Neural crest cell (in vitro differentiated cells): ENCODE results near the gene ERCC6L2. TPM values are rescaled to one million over a fixed set of nuclear protein-coding genes. Genes with fewer than 3 reads are reported as not detected.

ENCODE experiments used
- DNase-seq: peaks from one replicate; pipeline ENCODE4 v3.0.0; 2021; ENCODE audit warnings: low read depth, mixed read lengths, low spot score
- H3K27ac Mint-ChIP-seq: one replicate; pipeline ENCODE4 v1.8.0; 2021; ENCODE audit warnings: mild to moderate bottlenecking, mixed read lengths; ENCODE audit not compliant: unreplicated experiment
- H3K27me3 Mint-ChIP-seq: 2 replicates; pipeline ENCODE4 v1.8.0; 2021; ENCODE audit warnings: low read depth, mild to moderate bottlenecking, mixed read lengths
- H3K36me3 Mint-ChIP-seq: 2 replicates; pipeline ENCODE4 v1.8.0; 2021; ENCODE audit warnings: low read depth, mild to moderate bottlenecking, mixed read lengths
- H3K4me1 Mint-ChIP-seq: 2 replicates; pipeline ENCODE4 v1.8.0; 2021; ENCODE audit warnings: mixed read lengths
- H3K4me3 Mint-ChIP-seq: one replicate; pipeline ENCODE4 v1.8.0; 2021; ENCODE audit warnings: mild to moderate bottlenecking, mixed read lengths
- H3K9me3 Mint-ChIP-seq: 2 replicates; pipeline ENCODE4 v1.8.0; 2021; ENCODE audit warnings: mixed read lengths
- total RNA-seq: library from RNA; stranded (reverse); gene quantifications from 2 replicates; pipeline ENCODE4 v1.2.1, GENCODE V29; 2021
- TF ChIP-seq, protein P1 (sequence below): fragments of 200-600 bp; sonication (generic); conservative IDR thresholded peaks from 2 replicates; pipeline ENCODE4 v1.5.0; 2021; ENCODE audit warnings: antibody characterized with exemption, mild to moderate bottlenecking

The ERCC6L2 gene
- total RNA-seq, 1 donor from 2014 or later, result 58.1 TPM

DNA sequence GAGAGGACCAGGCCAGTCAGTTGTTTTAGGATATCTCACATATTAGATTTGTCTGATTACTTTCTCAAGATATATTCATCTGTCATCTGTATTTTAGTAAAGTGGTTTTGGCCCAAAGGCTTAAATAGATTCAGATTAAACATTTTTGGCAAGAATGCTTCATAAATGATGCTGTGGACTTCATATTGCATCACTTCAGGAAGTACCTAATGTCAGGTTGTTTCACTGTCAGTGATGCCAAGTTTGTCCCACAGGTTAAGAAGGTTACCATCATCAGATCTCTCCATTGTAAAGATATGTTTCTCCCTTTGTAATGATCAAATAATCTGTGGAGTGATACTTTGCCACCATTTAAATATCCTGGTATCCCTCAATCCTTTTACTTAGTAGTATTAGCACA, 37.3 kb downstream of the ERCC6L2 start:
- H3K36me3 Mint-ChIP-seq, result peaks cover 9% of the 10 kb centered on the region
- H3K27ac Mint-ChIP-seq, result no peak overlapping the region
- no peak overlapping the region for H3K4me3 Mint-ChIP-seq
- H3K9me3 Mint-ChIP-seq, result no peaks in the 10 kb centered on the region
- no peaks in the 10 kb centered on the region for H3K4me1 Mint-ChIP-seq
- no peak for DNase-seq
- TF ChIP-seq, protein P1, sequence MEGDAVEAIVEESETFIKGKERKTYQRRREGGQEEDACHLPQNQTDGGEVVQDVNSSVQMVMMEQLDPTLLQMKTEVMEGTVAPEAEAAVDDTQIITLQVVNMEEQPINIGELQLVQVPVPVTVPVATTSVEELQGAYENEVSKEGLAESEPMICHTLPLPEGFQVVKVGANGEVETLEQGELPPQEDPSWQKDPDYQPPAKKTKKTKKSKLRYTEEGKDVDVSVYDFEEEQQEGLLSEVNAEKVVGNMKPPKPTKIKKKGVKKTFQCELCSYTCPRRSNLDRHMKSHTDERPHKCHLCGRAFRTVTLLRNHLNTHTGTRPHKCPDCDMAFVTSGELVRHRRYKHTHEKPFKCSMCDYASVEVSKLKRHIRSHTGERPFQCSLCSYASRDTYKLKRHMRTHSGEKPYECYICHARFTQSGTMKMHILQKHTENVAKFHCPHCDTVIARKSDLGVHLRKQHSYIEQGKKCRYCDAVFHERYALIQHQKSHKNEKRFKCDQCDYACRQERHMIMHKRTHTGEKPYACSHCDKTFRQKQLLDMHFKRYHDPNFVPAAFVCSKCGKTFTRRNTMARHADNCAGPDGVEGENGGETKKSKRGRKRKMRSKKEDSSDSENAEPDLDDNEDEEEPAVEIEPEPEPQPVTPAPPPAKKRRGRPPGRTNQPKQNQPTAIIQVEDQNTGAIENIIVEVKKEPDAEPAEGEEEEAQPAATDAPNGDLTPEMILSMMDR, result no peak
- H3K27me3 Mint-ChIP-seq, result no peaks in the 10 kb centered on the region

DNA sequence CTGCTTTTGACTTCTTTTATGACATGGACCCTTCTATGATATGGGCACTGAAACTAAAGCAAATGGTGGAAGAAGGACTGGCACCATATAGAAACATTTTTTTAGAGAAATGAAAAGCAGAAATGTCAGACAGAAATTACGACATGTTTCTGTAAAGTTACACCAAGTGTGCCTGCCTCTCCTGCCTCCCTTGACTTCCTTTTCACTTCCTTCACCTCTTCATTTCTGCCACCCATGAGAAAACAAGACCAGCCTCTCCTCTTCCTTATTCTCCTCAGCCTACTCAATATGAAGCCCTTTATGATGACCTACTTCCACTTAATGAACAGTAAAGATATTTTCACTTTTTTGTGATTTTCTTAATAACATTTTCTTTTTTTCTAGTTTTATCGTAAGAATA, 44.5 kb downstream of the ERCC6L2 start:
- no peaks in the 10 kb centered on the region for H3K27me3 Mint-ChIP-seq
- H3K4me3 Mint-ChIP-seq, result no peak overlapping the region
- no peaks in the 10 kb centered on the region for H3K9me3 Mint-ChIP-seq
- no peak overlapping the region for H3K27ac Mint-ChIP-seq
- TF ChIP-seq, protein P1, result no peak
- peaks cover 6% of the 10 kb centered on the region for H3K4me1 Mint-ChIP-seq
- peaks cover 29% of the 10 kb centered on the region for H3K36me3 Mint-ChIP-seq
- no peak for DNase-seq

DNA sequence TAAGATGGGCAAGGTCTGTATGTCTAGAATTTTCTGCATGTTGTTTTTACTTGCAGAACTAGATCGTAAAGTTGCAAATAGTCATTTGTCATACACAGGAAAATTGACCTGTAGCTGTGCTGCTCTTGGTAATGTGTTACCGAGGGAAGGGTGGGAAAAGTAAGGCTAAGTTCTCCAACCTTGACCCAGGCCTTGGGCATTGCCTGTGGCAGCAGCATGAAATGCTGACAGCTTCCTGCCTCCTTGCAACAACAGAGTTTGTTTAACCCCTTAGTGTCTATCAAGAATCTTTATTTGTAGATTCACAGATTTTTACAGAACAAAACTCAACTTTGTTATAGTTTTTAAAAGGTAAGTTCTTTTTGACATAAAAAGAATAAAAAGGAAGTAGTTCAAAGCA, 48.3 kb downstream of the ERCC6L2 start:
- Mint-ChIP-seq H3K4me3 (no peak overlapping the region), H3K4me1 (peaks cover 11% of the 10 kb centered on the region), H3K9me3 (no peaks in the 10 kb centered on the region), H3K27me3 (no peaks in the 10 kb centered on the region), H3K27ac (no peak overlapping the region), H3K36me3 (peaks cover 28% of the 10 kb centered on the region)
- no peak for DNase-seq
- TF ChIP-seq, protein P1, result no peak

DNA sequence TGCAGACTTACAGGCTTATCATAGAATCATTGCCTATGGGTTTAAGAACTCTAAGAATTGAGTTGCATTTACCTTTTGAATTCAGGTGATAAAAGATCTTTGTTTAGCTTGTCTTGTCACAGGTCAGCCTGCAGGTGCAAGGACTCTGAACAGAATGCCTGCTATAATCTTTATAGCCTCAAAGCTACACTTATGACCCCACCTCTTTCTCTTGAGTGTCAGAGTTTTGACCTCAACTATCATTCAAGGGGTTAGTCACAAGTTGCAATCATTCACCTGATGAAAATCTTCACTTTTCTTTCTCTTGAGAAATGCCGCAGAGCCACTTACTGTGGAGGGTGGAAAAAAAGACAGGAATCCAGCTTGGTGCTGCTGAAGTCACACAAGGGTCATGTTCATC, 49.5 kb downstream of the ERCC6L2 start:
- H3K27ac Mint-ChIP-seq, result no peak overlapping the region
- H3K27me3 Mint-ChIP-seq, result no peaks in the 10 kb centered on the region
- no peak overlapping the region for H3K4me3 Mint-ChIP-seq
- TF ChIP-seq, protein P1, result no peak
- H3K36me3 Mint-ChIP-seq, result peaks cover 28% of the 10 kb centered on the region
- peaks cover 11% of the 10 kb centered on the region for H3K4me1 Mint-ChIP-seq
- DNase-seq, result no peak
- H3K9me3 Mint-ChIP-seq, result no peaks in the 10 kb centered on the region

DNA sequence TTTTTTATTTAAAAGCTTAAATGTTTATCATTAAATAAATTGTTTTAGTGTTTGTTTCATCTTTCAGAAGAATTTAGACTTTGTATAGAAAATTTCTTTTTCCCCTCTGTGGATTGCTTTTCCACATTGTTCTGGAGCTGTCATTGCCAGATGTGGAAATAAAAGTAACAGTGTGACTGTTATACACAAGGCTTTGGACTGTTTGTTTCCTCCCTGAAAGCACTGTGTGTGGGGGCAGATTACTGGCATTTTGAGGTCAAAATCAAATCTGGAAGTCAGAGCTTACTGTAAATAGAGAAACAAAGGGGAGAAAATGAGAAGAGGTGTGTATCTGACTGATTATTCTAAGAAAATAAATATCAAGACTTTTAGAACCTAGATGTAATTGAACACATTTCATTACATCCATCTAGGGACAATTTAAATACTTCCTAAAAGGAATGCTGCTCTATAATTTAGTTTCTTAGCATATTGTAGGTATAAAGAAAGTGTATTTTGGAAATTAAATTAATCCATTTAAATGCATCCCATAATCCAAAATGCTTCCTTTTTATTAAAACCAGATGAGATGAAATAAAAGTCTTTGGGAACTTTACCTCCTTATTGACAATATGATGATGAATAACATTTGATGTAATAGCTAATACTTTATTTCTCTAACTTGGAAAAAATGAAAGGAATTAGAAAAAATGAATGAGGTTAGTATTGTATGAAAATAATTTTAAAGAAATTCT, 51.9 kb downstream of the ERCC6L2 start:
- Mint-ChIP-seq H3K4me3 (no peak overlapping the region), H3K9me3 (no peaks in the 10 kb centered on the region), H3K27me3 (no peaks in the 10 kb centered on the region), H3K36me3 (peaks cover 31% of the 10 kb centered on the region), H3K27ac (no peak overlapping the region), H3K4me1 (peaks cover 17% of the 10 kb centered on the region)
- TF ChIP-seq, protein P1, result no peak
- DNase-seq, result no peak
